ENCODE measurements around the gene CERT1.

The CERT1 gene

DNA sequence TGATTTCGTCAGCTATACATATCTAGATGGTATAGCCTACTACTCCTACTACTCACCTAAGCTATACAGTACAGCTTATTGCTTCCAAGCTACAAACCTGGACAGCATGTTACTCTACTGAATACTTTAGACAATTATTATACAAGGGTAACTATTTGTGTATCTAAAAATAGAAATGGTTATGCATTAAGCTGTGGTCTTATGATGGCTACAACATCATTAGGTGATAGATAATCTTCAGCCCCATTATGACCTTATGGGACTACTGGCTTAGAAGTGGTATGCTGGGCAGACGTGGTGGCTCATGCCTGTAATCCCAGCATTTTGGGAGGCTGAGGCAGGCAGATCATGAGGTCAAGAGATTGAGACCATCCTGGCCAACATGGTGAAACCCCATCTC, 40.2 kb downstream of the CERT1 start:
- no peak for DNase-seq (ENCODE audit: low spot score)

DNA sequence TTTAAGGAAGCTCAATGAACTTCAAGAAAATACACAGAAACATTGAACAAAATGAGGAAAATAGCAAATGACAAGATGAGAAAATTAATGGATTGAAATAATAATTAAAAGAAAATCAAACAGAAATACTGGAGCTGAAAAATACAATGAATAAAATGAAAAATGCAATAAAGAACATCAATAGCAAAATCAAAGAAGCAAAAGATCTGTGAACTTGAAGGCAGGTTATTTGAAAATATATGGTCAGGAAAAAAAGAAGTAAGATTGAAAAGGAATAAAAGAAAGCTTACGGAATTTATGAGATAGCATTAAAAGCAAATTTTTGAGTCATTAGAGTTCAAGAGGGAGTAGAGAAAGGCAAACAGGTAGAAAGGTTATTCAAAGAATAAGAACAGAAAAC, 42.4 kb downstream of the CERT1 start:
- no peak for DNase-seq (ENCODE audit: low spot score)

DNA sequence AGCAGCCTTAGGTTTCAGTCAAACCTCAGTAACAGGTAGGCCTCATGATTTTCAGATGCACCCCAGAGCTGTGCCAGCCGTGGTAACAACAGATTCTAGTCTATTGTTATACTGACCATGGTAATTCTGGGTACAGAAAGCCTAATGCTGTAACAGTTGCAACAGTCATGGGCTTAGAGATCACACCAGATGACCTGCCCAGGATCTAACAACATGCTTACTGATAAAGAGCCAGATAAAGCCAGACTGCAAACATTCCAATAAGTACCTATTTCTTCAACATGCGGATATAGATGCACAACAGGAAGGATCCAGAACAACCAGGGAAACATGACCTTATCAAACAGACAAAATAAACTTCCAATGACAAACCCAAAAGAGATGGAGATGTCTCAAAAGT, 42.8 kb downstream of the CERT1 start:
- DNase-seq (ENCODE audit: low spot score), result no peak

DNA sequence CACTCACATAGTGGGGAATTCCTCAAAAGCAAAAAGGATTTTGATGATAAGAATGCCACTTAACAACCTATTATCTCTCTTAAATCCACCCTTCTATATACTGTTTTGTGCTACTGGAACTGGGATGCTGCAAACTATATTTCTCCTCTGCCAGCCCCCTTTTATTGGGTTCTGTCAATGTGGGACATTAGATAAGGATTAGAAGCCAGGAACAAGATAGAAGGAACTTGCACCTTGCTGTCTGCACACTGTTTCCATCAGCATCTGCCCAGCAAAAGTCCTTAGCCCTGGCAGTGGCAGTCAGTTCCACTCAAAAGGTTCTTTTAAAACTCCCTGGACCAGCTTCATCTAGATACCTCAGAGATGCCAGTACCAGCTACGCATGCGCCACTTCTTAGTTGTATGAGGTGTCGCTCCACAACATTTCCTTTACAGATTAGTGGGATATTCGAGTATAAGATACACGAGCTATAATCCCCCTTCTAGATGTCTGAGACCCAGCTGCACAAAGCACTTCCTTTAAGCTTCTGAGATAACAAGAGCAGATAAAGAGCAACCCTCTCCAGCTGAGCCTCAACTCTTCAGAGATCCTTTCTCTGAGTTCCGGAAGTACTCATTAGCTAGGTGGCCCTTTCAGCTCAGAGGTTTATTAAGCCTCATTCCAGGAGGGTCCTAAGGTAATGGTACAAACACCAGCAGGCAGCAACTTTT, 45.3 kb downstream of the CERT1 start:
- DNase-seq (ENCODE audit: low spot score), result no peak

DNA sequence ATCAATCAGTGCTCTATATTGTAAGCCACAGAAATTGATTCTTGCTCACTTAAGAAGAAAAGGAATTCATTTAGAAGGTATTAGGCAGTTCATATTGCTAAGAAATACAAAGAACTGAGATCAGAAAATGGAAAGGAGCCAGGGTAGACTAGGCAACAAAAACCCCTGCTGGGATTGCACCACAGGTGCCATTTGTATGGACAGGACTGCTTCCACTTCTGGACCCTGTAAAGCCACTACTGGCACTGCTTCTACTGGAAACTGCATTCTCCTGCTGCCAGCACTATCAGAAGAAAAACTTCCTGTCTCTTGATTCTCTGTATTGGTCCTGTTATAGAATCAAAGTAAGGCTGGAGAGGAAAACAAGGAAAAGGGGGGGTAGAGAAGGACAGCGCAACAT, 45.9 kb downstream of the CERT1 start:
- peak; percentile 8 for DNase-seq (ENCODE audit: low spot score)

DNA sequence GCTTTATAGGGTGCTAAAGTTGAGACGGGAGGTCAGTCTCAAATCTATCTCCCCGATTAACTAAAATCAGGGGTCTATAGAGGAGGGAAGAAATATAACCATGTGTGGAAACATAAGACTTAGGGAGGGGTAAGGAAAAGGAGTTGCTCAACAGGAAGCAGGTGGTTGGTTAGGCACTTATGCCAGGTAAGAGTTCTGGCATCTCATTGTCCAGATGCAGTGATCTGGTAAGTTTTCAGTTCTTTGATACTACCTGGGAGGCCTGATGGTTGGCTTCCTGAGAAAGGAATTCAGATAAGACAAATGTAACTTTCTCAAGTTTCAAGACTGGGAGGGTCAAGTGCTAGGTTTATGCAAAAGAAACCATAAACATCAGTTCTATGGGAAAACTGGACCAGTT, 47.7 kb downstream of the CERT1 start:
- no peak for DNase-seq (ENCODE audit: low spot score)

DNA sequence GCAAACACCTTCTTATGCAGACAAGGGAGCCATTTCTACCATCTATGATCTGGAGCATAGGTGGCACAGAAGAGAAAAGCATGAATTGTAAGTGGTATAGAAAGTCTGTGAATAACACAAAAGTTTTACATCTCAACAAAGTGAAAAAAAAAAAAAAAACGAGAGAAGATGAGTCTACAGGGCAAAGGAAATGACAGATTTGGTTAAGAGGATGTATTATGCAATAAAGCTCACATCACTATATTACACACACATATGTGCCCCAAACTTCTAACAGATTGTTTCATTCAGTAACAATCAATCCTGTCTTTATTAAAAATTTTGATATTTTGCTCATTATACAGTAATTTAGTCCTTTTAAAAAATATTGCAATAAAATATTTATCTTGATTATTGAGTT, 49.8 kb downstream of the CERT1 start:
- peak; percentile 43 for DNase-seq (ENCODE audit: low spot score)

DNA sequence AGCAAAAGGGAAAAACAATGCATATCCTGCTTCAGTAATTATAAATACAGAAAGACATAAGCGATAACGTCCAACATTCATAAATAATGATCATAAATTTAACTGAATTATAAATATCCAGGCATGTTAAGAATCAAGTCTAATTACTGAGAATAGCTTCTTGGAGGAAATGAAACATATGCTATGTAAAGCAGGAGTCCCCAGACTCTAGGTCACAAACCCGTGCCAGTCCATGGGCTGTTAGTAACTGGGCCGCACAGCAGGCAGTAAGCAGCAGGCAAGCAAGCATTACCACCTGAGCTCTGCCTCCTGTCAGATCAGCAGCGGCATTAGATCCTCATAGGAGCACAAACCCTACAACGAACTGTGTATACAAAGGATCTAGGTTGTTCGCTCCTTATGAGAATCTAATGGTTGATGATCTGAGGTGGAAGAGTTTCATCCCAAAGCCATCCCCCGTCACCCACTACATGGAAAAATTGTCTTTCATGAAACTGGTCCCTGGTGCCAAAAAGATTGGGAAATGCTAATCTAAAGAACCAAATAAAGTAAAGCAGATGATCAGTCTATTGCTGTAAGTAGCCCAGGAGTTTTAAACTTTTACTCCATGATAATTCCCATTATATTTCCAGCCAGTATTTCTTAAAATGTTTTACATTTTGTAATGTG, 50.4 kb downstream of the CERT1 start:
- no peak for DNase-seq (ENCODE audit: low spot score)

DNA sequence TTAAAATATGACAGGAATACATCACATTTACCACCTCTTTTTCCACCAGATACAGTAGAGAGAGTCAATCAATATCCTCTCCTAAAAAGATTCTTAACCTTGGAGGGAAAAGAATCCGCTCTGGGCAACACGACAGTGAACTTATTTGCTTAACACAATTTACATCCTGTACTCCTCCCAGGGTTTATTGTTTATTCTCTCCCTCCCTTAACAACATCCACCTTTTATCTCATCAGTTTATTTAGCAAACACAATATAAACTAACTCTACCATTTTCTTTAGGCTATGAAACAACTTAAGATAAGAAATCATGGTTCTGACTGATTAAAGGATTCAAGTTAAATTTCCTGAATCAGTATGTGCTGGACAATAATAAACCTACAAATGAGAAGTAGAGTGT, 50.9 kb downstream of the CERT1 start:
- DNase-seq (ENCODE audit: low spot score), result no peak

DNA sequence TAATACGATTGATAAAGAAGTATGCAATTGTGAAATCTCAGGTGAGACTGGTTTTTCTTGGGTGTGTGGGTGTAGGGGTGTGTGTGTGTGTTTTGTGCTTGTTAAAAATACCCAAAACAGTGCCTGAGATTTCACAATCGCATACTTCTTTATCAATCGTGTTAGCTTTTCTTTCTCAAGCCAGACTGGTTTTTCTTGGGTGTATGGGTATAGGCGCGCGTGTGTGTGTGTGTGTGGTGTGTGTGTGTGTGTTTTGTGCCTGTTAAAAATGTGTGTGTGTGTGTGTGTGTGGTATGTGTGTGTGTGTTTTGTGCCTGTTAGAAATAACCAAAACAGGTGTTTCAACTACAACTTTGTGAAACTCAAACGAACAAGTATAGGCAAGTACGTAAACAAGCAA, 53.7 kb downstream of the CERT1 start:
- no peak for DNase-seq (ENCODE audit: low spot score)

DNA sequence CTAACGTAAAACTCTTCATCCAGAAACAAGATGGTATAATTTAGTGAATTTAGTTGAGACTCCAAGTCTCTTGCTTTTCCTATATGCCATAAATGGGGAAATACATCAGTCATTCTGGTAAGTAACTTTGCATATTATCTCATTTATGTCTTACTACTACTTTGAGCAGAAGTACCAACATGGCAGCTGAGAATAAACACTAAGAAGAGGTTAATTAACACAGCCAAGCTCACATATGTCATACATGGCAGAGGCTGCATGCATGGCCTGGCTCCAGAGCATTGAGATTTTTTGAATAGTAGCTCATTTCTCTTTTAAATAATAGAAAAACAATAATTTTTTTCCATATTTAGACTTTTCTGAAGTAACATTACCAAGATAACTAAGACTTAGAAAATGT, 54.3 kb downstream of the CERT1 start:
- no peak for DNase-seq (ENCODE audit: low spot score)

DNA sequence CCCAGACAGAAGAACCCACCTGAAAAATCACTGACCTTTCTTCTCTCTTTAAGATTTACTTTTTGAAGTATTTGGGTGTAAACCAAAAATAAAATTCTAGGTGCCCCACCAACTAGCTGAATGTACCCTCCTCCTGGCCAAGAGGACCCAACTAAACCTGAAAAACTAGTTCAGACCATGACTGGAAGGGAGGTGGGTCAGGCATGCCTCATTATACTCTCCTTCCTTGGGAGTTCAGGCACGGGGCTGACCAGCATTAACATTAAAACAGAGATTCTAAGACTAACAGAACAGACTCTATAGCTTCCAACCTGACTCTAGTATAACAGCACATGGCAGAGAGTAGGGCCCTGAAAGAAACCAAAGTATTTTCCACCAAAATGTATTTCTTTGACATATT, 61.4 kb downstream of the CERT1 start:
- DNase-seq (ENCODE audit: low spot score), result no peak

DNA sequence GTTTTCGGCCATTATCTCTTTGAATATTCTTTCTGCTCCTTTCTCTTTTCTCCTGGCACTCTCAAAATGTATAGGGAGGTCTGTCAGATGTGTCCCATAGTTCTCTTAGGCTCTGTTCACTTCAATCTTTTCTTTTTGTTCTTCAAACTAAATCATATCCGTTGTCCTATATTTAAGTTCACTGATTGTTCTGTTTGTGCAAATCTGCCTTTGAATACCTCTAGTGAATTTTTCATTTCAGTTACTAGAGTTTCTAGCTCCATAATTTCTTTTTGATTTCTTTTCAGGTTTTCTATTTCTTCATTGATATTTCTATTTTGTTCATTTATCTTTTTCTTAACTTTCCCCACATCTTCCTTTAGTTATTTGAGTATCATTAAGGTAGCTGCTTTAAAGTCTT, 65.4 kb downstream of the CERT1 start:
- DNase-seq (ENCODE audit: low spot score), result no peak

DNA sequence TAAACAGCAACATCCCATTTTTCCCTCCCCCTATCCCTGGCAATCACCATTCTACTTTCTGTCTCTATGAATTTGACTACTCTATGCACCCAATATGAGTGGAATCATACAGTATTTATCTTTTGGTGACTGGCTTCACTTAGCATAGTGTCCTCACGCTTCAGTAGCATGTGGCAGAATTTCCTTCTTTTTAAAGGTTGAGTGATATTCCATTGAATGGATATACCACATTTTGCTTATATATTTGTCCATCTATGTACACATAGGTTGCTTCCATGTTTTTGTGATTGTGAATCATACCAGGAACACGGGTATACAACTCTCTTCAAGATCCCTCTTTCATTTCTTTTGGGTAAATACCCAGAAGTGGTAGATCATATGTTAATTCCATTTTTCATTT, 69.9 kb downstream of the CERT1 start:
- no peak for DNase-seq (ENCODE audit: low spot score)

DNA sequence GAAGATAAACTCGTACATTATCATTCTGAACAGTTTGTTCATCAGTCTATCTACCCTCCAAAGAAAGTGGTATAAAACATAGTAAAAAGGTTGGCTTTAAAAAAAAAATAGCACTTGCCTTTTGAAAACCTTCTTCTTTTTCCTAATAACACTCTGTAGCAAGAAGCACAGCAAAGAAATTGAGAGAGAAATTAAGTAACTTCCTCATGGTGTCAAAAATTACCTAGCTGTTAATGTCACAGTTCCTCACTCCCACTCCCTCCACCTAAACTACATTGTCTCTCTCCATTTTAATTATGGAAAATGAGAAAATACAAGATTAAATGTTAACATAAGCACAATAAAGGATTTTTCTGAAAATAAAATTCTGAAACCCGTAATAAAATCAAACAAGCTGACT, 72.2 kb downstream of the CERT1 start:
- no peak for DNase-seq (ENCODE audit: low spot score)

DNA sequence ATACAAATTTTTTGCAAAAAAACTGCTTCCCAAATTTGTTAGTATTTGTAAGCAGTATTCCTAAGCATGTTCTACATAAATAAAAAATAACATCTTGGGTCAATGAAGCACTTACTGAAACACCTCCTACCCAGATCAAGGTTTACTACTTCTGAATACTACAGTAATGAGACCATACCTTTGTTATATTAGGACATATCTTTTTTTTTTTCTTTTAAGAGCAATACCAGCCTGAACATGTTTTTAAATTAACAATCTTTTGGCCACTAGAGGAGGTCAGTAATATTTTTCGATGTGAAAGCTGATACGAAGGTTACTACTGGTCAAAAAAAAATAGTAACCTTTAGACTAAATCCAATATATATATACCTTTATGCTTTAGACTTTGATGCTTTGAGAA, 72.7 kb downstream of the CERT1 start:
- DNase-seq (ENCODE audit: low spot score), result no peak

DNA sequence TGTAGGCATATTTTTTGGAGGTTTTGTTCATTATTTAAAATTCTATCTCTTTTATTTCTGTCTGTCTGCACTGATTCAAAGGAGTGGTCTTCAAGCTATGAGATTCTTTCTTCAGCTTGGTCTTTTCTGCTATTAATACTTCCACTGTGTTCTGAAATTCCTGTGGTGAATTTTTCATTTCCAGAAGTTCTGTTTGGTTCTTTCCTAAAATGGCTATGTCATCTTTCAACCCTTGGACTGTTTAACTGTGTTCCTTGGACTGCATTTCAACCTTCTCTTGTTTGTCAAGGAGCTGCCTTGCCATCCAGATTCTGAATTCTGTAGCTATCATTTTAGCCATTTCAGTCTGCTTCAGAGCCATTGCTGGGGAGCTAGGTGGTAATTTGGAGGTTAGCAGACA, 76.3 kb downstream of the CERT1 start:
- no peak for DNase-seq (ENCODE audit: low spot score)

DNA sequence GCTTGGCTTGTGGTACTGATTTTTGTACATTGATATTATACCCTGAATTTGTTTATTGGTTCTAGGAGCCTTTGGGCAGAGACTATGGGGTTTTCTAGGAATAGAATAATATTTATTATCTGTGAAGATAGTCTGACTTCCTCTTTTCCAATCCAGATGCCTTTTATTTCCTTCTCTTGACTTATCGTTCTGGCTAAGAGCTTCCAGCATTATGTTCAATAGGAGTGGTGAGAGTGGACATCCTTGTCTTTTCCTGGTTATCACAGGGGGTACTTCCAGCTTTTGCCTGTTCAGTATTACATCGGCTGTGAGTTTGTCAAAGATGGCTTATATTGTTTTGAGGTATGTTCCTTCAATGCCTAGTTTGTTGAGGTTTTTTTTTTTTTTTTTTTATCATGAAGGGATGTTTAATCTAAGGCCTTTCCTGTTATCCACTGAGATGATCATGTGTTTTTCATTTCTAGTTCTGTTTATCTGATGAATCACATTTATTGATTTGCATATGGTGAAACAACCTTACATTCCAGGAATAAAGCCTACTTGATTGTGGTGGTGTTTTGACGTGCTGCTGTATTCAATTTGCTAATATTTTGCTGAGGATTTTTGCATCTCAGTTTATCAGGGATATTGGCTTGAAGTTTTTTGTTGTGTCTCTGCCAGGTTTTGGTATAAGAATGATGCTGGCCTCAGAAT, 77.5 kb downstream of the CERT1 start:
- no peak for DNase-seq (ENCODE audit: low spot score)

DNA sequence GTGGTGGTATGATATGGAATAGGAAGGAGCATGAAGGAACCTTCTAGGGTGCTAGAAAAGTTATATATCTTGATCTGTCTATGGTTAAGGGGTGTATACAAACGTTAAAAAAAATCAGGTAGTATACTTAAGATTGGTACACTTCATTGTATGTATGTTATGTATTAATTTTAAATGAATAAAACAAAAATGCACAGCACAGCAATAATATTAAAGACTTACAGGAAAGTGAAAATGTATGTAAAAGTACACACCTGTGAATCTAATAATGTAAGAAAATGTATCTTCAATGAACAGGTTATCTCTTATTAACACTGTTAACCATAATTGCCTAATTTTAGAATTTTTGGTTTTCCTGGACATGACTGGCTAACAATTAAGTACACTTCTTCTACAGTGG, 97.2 kb downstream of the CERT1 start:
- no peak for DNase-seq (ENCODE audit: low spot score)

DNA sequence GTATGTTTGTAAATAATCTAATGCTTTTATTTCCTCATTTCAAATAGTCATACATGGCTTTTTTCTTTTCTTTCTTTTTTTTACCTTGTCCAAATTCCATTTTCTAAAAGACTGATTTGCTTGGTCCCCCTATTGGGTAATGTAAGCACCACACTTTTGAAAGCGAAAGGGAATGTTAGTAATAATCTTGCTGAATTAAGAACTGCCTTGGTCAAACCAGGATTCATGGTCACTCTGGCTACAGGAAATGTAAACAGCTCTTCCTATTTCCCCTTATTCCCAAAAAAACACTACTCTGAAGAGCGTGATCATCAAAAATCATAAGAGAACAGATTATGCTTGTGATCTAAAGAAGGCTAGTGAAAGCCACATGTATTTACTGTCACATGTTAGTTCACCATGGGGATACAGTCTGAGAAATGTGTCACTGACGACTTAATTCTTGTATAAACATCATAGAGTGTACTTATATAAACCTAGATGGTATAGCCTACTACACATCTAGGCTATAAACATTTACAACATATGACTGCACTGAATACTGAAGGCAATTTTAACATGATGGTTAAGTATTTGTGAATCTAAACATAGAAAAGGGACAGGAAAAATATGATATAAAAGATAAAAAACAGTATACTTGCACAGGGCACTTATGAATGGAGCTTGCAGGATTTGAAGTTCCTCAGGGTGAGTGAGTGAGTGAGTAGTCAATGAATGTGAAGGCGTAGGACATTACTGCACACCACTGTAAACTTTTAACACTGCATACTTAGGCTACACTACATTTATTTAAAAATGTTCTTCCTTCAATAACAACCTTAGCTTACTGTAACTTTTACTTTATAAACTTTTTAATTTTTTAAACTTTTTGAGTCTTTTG, 99.1 kb downstream of the CERT1 start:
- DNase-seq (ENCODE audit: low spot score), result peak; percentile 9

DNA sequence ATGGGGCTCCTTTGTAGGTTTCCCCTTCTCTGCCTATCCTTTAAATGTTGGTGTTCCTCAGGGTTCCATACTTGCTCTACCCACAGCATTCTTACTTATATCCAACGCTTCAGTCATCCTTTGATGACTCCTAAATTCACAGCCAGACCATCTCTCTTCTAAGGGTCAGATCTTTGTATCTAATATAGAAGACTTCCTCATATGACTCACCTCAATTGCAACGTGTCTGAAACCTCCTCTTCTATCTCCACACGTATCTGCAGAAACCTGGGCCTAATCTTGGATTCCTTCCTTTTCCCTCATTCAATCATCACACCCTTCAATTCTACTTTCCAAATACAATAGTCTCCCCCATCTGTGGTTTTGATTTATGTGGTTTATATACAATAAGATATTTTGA, 106.1 kb downstream of the CERT1 start:
- DNase-seq (ENCODE audit: low spot score), result no peak

DNA sequence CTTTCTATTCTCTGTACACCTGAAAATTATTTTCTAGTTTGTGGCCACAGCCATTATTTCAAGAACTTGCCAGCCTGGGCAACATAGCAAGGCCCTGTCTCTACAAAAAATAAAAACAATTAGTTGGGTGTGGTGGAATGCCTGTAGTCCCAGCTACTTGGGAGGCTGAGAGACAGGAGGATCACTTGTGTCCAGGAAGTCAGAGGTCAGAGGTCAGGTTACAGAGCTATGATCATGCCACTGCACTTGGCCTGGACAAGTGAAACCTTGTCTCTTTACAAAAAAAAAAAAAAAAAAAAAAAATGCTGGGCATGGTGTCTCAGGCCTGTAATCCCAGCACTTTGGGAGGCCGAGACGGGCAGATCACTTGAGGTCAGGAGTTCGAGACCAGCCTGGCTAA, 116.2 kb downstream of the CERT1 start:
- no peak for DNase-seq (ENCODE audit: low spot score)

DNA sequence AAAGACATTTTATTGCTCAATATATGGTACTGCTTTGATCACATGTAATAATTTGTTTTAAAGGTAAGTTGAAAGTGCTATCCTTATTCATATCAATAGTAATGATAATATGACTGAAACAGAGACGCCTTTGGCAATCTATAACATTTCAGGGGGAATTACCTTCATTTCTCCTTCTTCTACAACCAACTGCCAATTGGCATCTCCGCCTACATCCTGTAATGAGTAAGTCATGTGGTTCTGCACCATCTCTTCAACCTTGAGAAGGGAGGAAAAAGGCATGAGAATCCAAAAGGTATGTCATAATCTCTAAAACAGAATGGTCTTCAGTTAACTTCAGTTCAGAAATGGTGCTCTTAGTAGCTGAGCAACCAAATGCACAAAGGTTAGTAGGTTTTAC, 122.0 kb downstream of the CERT1 start:
- DNase-seq (ENCODE audit: low spot score), result no peak

Measured in AG20443 (cell line).